ENCODE data around the gene OARD1. TPM values are rescaled to one million over a fixed set of nuclear protein-coding genes. Genes with fewer than 3 reads are reported as not detected.

The OARD1 gene
- total and polyA plus RNA-seq, 2 of the 8 experiments (the other 6 are each of a cell fraction or from before 2014, with no cell fraction given) = 16.8 to 35.8 TPM

GRCh38 chr6:41053041-41053440, 19.1 kb downstream of the OARD1 start, which contains the start of gene APOBEC2 (continued):
- no peak for TF ChIP-seq JUN (IDR thresholded peaks at IDR 0.05; ENCODE audit: low read depth, low read length)
- no peak for TF ChIP-seq POLR2A (IDR thresholded peaks at IDR 0.05; ENCODE audit: control extremely low read depth in 1 of 2, low read depth in 2 of 2, low read length in 2 of 2)
- no peak for TF ChIP-seq ATF2 (IDR thresholded peaks at IDR 0.05; ENCODE audit: low read length)
- TF ChIP-seq EZH2 (IDR thresholded peaks at IDR 0.05; ENCODE audit: low read depth, low read length, severe bottlenecking) = no peak
